ENCODE measurements around the gene PKDCC.

GRCh38 chr2:42051543-42052235 lies 3.9 kb downstream of the PKDCC start:
- TF ChIP-seq CTCF (optimal IDR thresholded peaks at IDR 0.05 in 1 of 3, IDR thresholded peaks at IDR 0.05 in 1 of 3, conservative IDR thresholded peaks at IDR 0.05 in 1 of 3; ENCODE audit: extremely low read depth in 1 of 3, insufficient read depth in 2 of 3, low read length in 3 of 3) (no peak), EZH2 (IDR thresholded peaks at IDR 0.05; ENCODE audit: low read length) (no peak)

Data from keratinocyte (primary cell).